ENCODE results near the gene FANCG. TPM values are rescaled to one million over a fixed set of nuclear protein-coding genes. Genes with fewer than 3 reads are reported as not detected.

Gene FANCG
- total RNA-seq, 1 experiment from 2014 or later: 73.2 TPM

GRCh38 chr9:35060548-35061207 is 19.1 kb downstream of the FANCG start:
- no peak for DNase-seq (ENCODE audit: low spot score)

GRCh38 chr9:35059438-35059837 is 20.3 kb downstream of the FANCG start:
- DNase-seq (ENCODE audit: low spot score): no peak

- no peak for DNase-seq (ENCODE audit: low spot score)
These were observed 22.5 kb downstream of the FANCG start for GRCh38 chr9:35057271-35057620.

- no peak for DNase-seq (ENCODE audit: low spot score)
These were observed 23.0 kb downstream of the FANCG start for GRCh38 chr9:35056571-35057270.

GRCh38 chr9:35054871-35055644 is 24.7 kb downstream of the FANCG start:
- no peak for DNase-seq (ENCODE audit: low spot score)

- no peak for DNase-seq (ENCODE audit: low spot score)
These were observed 25.4 kb downstream of the FANCG start for GRCh38 chr9:35054185-35054835.

GRCh38 chr9:35051069-35051967 is 28.4 kb downstream of the FANCG start:
- DNase-seq (ENCODE audit: low spot score): peak; percentile 45

GRCh38 chr9:35048511-35048910 is 31.2 kb downstream of the FANCG start:
- DNase-seq (ENCODE audit: low spot score): no peak

GRCh38 chr9:35044071-35044470 is 35.7 kb downstream of the FANCG start:
- DNase-seq (ENCODE audit: low spot score): no peak

- no peak for DNase-seq (ENCODE audit: low spot score)
These were observed 36.7 kb downstream of the FANCG start for GRCh38 chr9:35042891-35043545.

GRCh38 chr9:35042081-35042604 is 37.6 kb downstream of the FANCG start:
- peak; percentile 14 for DNase-seq (ENCODE audit: low spot score)

GRCh38 chr9:35035851-35036701 is 43.7 kb downstream of the FANCG start:
- DNase-seq (ENCODE audit: low spot score): no peak

- no peak for DNase-seq (ENCODE audit: low spot score)
These were observed 46.6 kb downstream of the FANCG start for GRCh38 chr9:35033101-35033500.

- DNase-seq (ENCODE audit: low spot score): no peak
These were observed 49.9 kb downstream of the FANCG start for GRCh38 chr9:35029852-35030251.

GRCh38 chr9:35029241-35029640 is 50.5 kb downstream of the FANCG start:
- DNase-seq (ENCODE audit: low spot score): no peak

- no peak for DNase-seq (ENCODE audit: low spot score)
These were observed 51.4 kb downstream of the FANCG start for GRCh38 chr9:35028341-35028740.

- no peak for DNase-seq (ENCODE audit: low spot score)
These were observed 51.9 kb downstream of the FANCG start for GRCh38 chr9:35027860-35028259.

- DNase-seq (ENCODE audit: low spot score): no peak
These were observed 52.4 kb downstream of the FANCG start for GRCh38 chr9:35027374-35027773.

GRCh38 chr9:35026671-35027070 is 53.1 kb downstream of the FANCG start:
- DNase-seq (ENCODE audit: low spot score): no peak

All from A172 (cell line).